Caco-2 (cell line): ENCODE results near the gene TPD52L1. TPM values are rescaled to one million over a fixed set of nuclear protein-coding genes. Genes with fewer than 3 reads are reported as not detected.

Source experiments
- BruUV-seq: library from RNA; stranded (reverse); fragments of 400-500 nt; replicated peaks from 2 replicates; lab custom pipeline; 2021; lab: Mats Ljungman, UMichigan
- CTCF ChIA-PET: fragments of 300-600 bp; sonication (Branson Sonifier 250); formaldehyde crosslinking; loops from one replicate; lab custom pipeline; 2022; ENCODE audit warnings: antibody characterized with exemption; lab: Charles Lee
- POLR2A ChIA-PET: fragments of 300-600 bp; sonication (Branson Sonifier 250); formaldehyde crosslinking; loops from one replicate; lab custom pipeline; 2022; ENCODE audit warnings: antibody characterized with exemption; lab: Charles Lee
- DNase-seq, 2 experiments: peaks; one replicate each; pipeline versions ENCODE4 v3.0.0 to v3.0.0-alpha.2; 2020 to 2022
- H3K27me3 ChIP-seq: replicated peaks from 2 replicates; pipeline ENCODE4 v1.6.0; 2011; ENCODE audit warnings: low read length; ENCODE audit not compliant: control insufficient read depth, insufficient read depth
- H3K36me3 ChIP-seq: 2 replicates; pipeline ENCODE4 v1.5.1; 2011; ENCODE audit warnings: low read length; ENCODE audit not compliant: control insufficient read depth, insufficient read depth
- H3K4me1 ChIP-seq: fragments of 250-450 bp; sonication (Bioruptor Pico); 2 replicates; pipeline ENCODE4 v1.5.1; 2020; ENCODE audit warnings: mild to moderate bottlenecking
- H3K4me3 ChIP-seq: 2 replicates; pipeline ENCODE4 v1.5.1; 2011; ENCODE audit warnings: low read depth, mild to moderate bottlenecking, control low read depth, low read length
- H3K9me3 ChIP-seq: fragments of 250-450 bp; sonication (Bioruptor Pico); 2 replicates; pipeline ENCODE4 v1.5.1; 2020; ENCODE audit warnings: mild to moderate bottlenecking, moderate library complexity
- H3K27ac Mint-ChIP-seq: one replicate; pipeline ENCODE4 v1.8.0; 2022; ENCODE audit warnings: mixed read lengths; ENCODE audit not compliant: unreplicated experiment
- H3K27me3 Mint-ChIP-seq: one replicate; pipeline ENCODE4 v1.8.0; 2022; ENCODE audit warnings: mixed read lengths; ENCODE audit not compliant: insufficient read depth, unreplicated experiment
- H3K36me3 Mint-ChIP-seq: one replicate; pipeline ENCODE4 v1.8.0; 2022; ENCODE audit warnings: mild to moderate bottlenecking, mixed read lengths; ENCODE audit not compliant: insufficient read depth, unreplicated experiment
- H3K4me1 Mint-ChIP-seq: one replicate; pipeline ENCODE4 v1.8.0; 2022; ENCODE audit warnings: low read depth, mixed read lengths; ENCODE audit not compliant: unreplicated experiment
- H3K4me3 Mint-ChIP-seq: one replicate; pipeline ENCODE4 v1.8.0; 2022; ENCODE audit warnings: mild to moderate bottlenecking, moderate library complexity, mixed read lengths; ENCODE audit not compliant: unreplicated experiment
- H3K9me3 Mint-ChIP-seq: one replicate; pipeline ENCODE4 v1.8.0; 2022; ENCODE audit warnings: mixed read lengths; ENCODE audit not compliant: unreplicated experiment
- CTCF ChIP-seq, 2 experiments: fragments of 200-600 bp in 1 of 2; IDR thresholded peaks; 1 replicate in 1 of 2; 2 replicates in 1 of 2; pipeline versions ENCODE4 v1.5.1 to v1.8.0; 2011 to 2022; ENCODE audit warnings: antibody characterized with exemption in 1 of 2, control low read depth in 1 of 2, inconsistent platforms in 1 of 2, low read depth in 1 of 2, low read length in 1 of 2, mild to moderate bottlenecking in 1 of 2, moderate library complexity in 1 of 2; ENCODE audit not compliant: insufficient read depth in 1 of 2, severe bottlenecking in 1 of 2, unreplicated experiment in 1 of 2
- intact Hi-C: fragments of 100-400 bp; cut with micrococcal nuclease; formaldehyde crosslinking; loops from one replicate; pipeline ENCODE4 v1.10.0; 2022; ENCODE audit not compliant: unreplicated experiment
- total RNA-seq: library from RNA; stranded (reverse); gene quantifications from 2 replicates; pipeline ENCODE4 v1.2.3, GENCODE V29; 2022

TPD52L1 gene
- total RNA-seq, 1 experiment from 2014 or later = 83.9 TPM

DNA sequence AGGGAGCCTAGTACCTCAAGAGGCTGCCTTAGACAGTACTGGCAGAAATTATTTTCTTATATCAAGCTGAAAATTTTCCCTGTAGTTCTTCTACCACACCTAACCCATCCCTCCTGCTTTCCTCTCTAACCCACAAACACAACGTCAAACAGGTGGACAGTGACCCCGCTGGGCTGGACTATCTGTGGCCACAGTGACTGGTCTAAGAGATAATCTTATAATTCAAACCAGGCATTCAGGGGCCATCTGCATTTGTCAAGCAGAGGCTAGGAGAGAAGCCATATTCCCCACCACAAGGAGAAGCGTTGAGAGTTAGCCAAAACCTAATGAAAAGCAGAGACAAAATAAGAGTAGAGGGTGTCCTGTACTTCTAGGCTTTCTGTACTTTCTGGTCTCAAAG lies 140.0 kb downstream of the TPD52L1 start:
- intact Hi-C loops = no loop called here
- POLR2A ChIA-PET = no interaction called here
- Mint-ChIP-seq H3K36me3 (peaks cover 24% of the 10 kb centered on the region), H3K4me1 (no peaks in the 10 kb centered on the region), H3K27ac (no peak overlapping the region), H3K9me3 (no peaks in the 10 kb centered on the region), H3K27me3 (no peaks in the 10 kb centered on the region), H3K4me3 (no peak overlapping the region)
- no peak for DNase-seq
- Histone ChIP-seq H3K9me3 (no peaks in the 10 kb centered on the region), H3K27me3 (no peaks in the 10 kb centered on the region), H3K4me3 (no peak overlapping the region), H3K36me3 (no peaks in the 10 kb centered on the region), H3K4me1 (no peaks in the 10 kb centered on the region)
- CTCF ChIA-PET = no interaction called here
- BruUV-seq = no TSS peak
- no peak for TF ChIP-seq CTCF (IDR thresholded peaks at IDR 0.05; ENCODE audit: insufficient read depth in 1 of 2, low read depth in 1 of 2, low read length in 1 of 2, severe bottlenecking in 1 of 2, unreplicated experiment in 1 of 2)

DNA sequence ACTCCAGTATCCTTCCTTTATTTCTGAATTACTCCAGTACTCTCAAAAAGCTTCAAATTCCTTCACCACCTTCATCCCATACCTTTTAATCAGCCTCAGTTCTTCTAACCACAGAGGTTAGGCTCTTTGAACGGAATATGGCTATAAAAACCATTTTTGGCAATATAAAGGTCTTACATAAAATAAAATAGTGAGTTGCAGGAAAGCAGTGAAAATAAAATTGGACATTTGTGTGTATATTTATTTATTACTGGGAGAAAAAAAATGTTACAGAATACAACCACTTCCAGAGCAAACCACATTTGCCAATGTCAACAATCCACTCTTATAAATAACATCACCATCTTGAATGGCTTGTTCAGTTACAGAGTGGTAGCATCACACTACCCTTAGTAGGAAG lies 140.5 kb downstream of the TPD52L1 start:
- Histone ChIP-seq H3K36me3 (no peaks in the 10 kb centered on the region), H3K9me3 (no peaks in the 10 kb centered on the region), H3K4me1 (no peaks in the 10 kb centered on the region), H3K27me3 (no peaks in the 10 kb centered on the region), H3K4me3 (no peak overlapping the region)
- Mint-ChIP-seq H3K27me3 (no peaks in the 10 kb centered on the region), H3K27ac (no peak overlapping the region), H3K4me3 (no peak overlapping the region), H3K36me3 (peaks cover 27% of the 10 kb centered on the region), H3K9me3 (no peaks in the 10 kb centered on the region), H3K4me1 (no peaks in the 10 kb centered on the region)
- CTCF ChIA-PET = no interaction called here
- DNase-seq = no peak
- no peak for TF ChIP-seq CTCF (IDR thresholded peaks at IDR 0.05; ENCODE audit: insufficient read depth in 1 of 2, low read depth in 1 of 2, low read length in 1 of 2, severe bottlenecking in 1 of 2, unreplicated experiment in 1 of 2)
- intact Hi-C loops = no loop called here
- POLR2A ChIA-PET = no interaction called here
- no TSS peak for BruUV-seq

- H3K27ac Mint-ChIP-seq = no peak overlapping the region
- BruUV-seq = no TSS peak
- Histone ChIP-seq H3K9me3 (no peaks in the 10 kb centered on the region), H3K27me3 (no peaks in the 10 kb centered on the region), H3K36me3 (no peaks in the 10 kb centered on the region; the same call in 1 of the 2 replicates), H3K4me3 (no peak overlapping the region), H3K4me1 (0 out of 2 replicates have a peak, but pooled peaks cover under 1% of the 10 kb centered on the region)
- ChIA-PET CTCF (no interaction called here), POLR2A (no interaction called here)
- no peaks in the 10 kb centered on the region for H3K9me3 Mint-ChIP-seq
- DNase-seq = no peak
- peaks cover 27% of the 10 kb centered on the region for H3K36me3 Mint-ChIP-seq
- no peak for TF ChIP-seq CTCF (IDR thresholded peaks at IDR 0.05; ENCODE audit: insufficient read depth in 1 of 2, low read depth in 1 of 2, low read length in 1 of 2, severe bottlenecking in 1 of 2, unreplicated experiment in 1 of 2)
- no peaks in the 10 kb centered on the region for H3K27me3 Mint-ChIP-seq
- H3K4me1 Mint-ChIP-seq = peaks cover 5% of the 10 kb centered on the region
- intact Hi-C loops = no loop called here
- H3K4me3 Mint-ChIP-seq = no peak overlapping the region
Observed at GRCh38 chr6:125294925-125295324, 141.4 kb downstream of the TPD52L1 start.
